ENCODE results near the gene PRKCE. TPM values are rescaled to one million over a fixed set of nuclear protein-coding genes. Genes with fewer than 3 reads are reported as not detected.
A peak's percentile ranks its signal among the peaks of the same experiment; 100 is the strongest.

Gene PRKCE
- total and polyA plus RNA-seq, 2 donors, result 3.2 to 3.3 TPM

GRCh38 chr2:45652090-45653031 lies 886 bp downstream of the PRKCE start:
- peaks cover 13 to 25% of the 10 kb centered on the region in 2 donors for H3K4me1 ChIP-seq (ENCODE audit: control insufficient read depth in 2 of 2, insufficient read depth in 2 of 2, low read length in 2 of 2)
- H3K27me3 ChIP-seq (ENCODE audit: control insufficient read depth in 2 of 2, insufficient read depth in 1 of 2, low read length in 1 of 2), result peaks cover 7 to 41% of the 10 kb centered on the region in 2 donors
- peak overlapping the region; percentile 55 to 70 for H3K4me3 ChIP-seq (ENCODE audit: low read length in 2 of 2)
- WGBS, result 4% methylated on average over 53 of the region's 53 CpGs
- no peak overlapping the region for H3K27ac ChIP-seq (ENCODE audit: low read depth in 1 of 2, low read length in 1 of 2)
- DNase-seq (ENCODE audit: low read depth in 6 of 9, low spot score in 9 of 9), result peak in 4 of 9 donors; percentile 4 to 48 (median 17)
- H3K36me3 ChIP-seq (ENCODE audit: control insufficient read depth in 2 of 2, insufficient read depth in 2 of 2, low read length in 1 of 2), result no peaks in the 10 kb centered on the region
- no peaks in the 10 kb centered on the region for H3K9me3 ChIP-seq (ENCODE audit: control insufficient read depth in 2 of 2, insufficient read depth in 1 of 2, low read length in 1 of 2)

GRCh38 chr2:45653122-45653913 lies 1.8 kb downstream of the PRKCE start:
- H3K4me1 ChIP-seq (ENCODE audit: control insufficient read depth in 2 of 2, insufficient read depth in 2 of 2, low read length in 2 of 2), result peaks cover 13 to 25% of the 10 kb centered on the region in 2 donors
- no peaks in the 10 kb centered on the region for H3K9me3 ChIP-seq (ENCODE audit: control insufficient read depth in 2 of 2, insufficient read depth in 1 of 2, low read length in 1 of 2)
- H3K36me3 ChIP-seq (ENCODE audit: control insufficient read depth in 2 of 2, insufficient read depth in 2 of 2, low read length in 1 of 2), result no peaks in the 10 kb centered on the region
- DNase-seq (ENCODE audit: low read depth in 6 of 9, low spot score in 9 of 9), result no peak
- H3K4me3 ChIP-seq (ENCODE audit: low read length in 2 of 2), result no peak overlapping the region
- no peak overlapping the region for H3K27ac ChIP-seq (ENCODE audit: low read depth in 1 of 2, low read length in 1 of 2)
- peaks cover 7 to 39% of the 10 kb centered on the region in 2 donors for H3K27me3 ChIP-seq (ENCODE audit: control insufficient read depth in 2 of 2, insufficient read depth in 1 of 2, low read length in 1 of 2)
- WGBS, result 91% methylated on average over 5 of the region's 5 CpGs

GRCh38 chr2:45654250-45654649 lies 2.8 kb downstream of the PRKCE start:
- H3K27me3 ChIP-seq (ENCODE audit: control insufficient read depth in 2 of 2, insufficient read depth in 1 of 2, low read length in 1 of 2), result peaks cover 5 to 38% of the 10 kb centered on the region in 2 donors
- DNase-seq (ENCODE audit: low read depth in 6 of 9, low spot score in 9 of 9), result no peak

GRCh38 chr2:45661828-45662227 lies 10.4 kb downstream of the PRKCE start:
- Histone ChIP-seq H3K4me3 (ENCODE audit: low read length in 2 of 2) (no peak overlapping the region), H3K4me1 (ENCODE audit: control insufficient read depth in 2 of 2, insufficient read depth in 2 of 2, low read length in 2 of 2) (no peaks in the 10 kb centered on the region), H3K36me3 (ENCODE audit: control insufficient read depth in 2 of 2, insufficient read depth in 2 of 2, low read length in 1 of 2) (no peaks in the 10 kb centered on the region), H3K9me3 (ENCODE audit: control insufficient read depth in 2 of 2, insufficient read depth in 1 of 2, low read length in 1 of 2) (no peaks in the 10 kb centered on the region), H3K27me3 (ENCODE audit: control insufficient read depth in 2 of 2, insufficient read depth in 1 of 2, low read length in 1 of 2) (no peaks in the 10 kb centered on the region), H3K27ac (ENCODE audit: low read depth in 1 of 2, low read length in 1 of 2) (no peak overlapping the region)
- WGBS, result 60% methylated on average over 2 of the region's 2 CpGs
- no peak for DNase-seq (ENCODE audit: low read depth in 6 of 9, low spot score in 9 of 9)

More at GRCh38 chr2:45654250-45654649, 2.8 kb downstream of the PRKCE start:
- no peaks in the 10 kb centered on the region for H3K9me3 ChIP-seq (ENCODE audit: control insufficient read depth in 2 of 2, insufficient read depth in 1 of 2, low read length in 1 of 2)
- WGBS, result 97% methylated on average over 3 of the region's 3 CpGs
- no peak overlapping the region for H3K27ac ChIP-seq (ENCODE audit: low read depth in 1 of 2, low read length in 1 of 2)
- no peak overlapping the region for H3K4me3 ChIP-seq (ENCODE audit: low read length in 2 of 2)
- H3K4me1 ChIP-seq (ENCODE audit: control insufficient read depth in 2 of 2, insufficient read depth in 2 of 2, low read length in 2 of 2), result peaks cover 13 to 25% of the 10 kb centered on the region in 2 donors
- no peaks in the 10 kb centered on the region for H3K36me3 ChIP-seq (ENCODE audit: control insufficient read depth in 2 of 2, insufficient read depth in 2 of 2, low read length in 1 of 2)

GRCh38 chr2:45664635-45665261 lies 13.3 kb downstream of the PRKCE start:
- Histone ChIP-seq H3K27ac (ENCODE audit: low read depth in 1 of 2, low read length in 1 of 2) (no peak overlapping the region), H3K9me3 (ENCODE audit: control insufficient read depth in 2 of 2, insufficient read depth in 1 of 2, low read length in 1 of 2) (no peaks in the 10 kb centered on the region), H3K4me1 (ENCODE audit: control insufficient read depth in 2 of 2, insufficient read depth in 2 of 2, low read length in 2 of 2) (no peaks in the 10 kb centered on the region), H3K4me3 (ENCODE audit: low read length in 2 of 2) (no peak overlapping the region), H3K27me3 (ENCODE audit: control insufficient read depth in 2 of 2, insufficient read depth in 1 of 2, low read length in 1 of 2) (no peaks in the 10 kb centered on the region), H3K36me3 (ENCODE audit: control insufficient read depth in 2 of 2, insufficient read depth in 2 of 2, low read length in 1 of 2) (no peaks in the 10 kb centered on the region)
- 93% methylated on average over 2 of the region's 2 CpGs for WGBS
- DNase-seq (ENCODE audit: low read depth in 6 of 9, low spot score in 9 of 9), result no peak

- no peaks in the 10 kb centered on the region for H3K9me3 ChIP-seq (ENCODE audit: control insufficient read depth in 2 of 2, insufficient read depth in 1 of 2, low read length in 1 of 2)
- no peak overlapping the region for H3K4me3 ChIP-seq (ENCODE audit: low read length in 2 of 2)
- WGBS, result 90% methylated on average over 7 of the region's 7 CpGs
- no peaks in the 10 kb centered on the region for H3K27me3 ChIP-seq (ENCODE audit: control insufficient read depth in 2 of 2, insufficient read depth in 1 of 2, low read length in 1 of 2)
- no peaks in the 10 kb centered on the region for H3K36me3 ChIP-seq (ENCODE audit: control insufficient read depth in 2 of 2, insufficient read depth in 2 of 2, low read length in 1 of 2)
- H3K27ac ChIP-seq (ENCODE audit: low read depth in 1 of 2, low read length in 1 of 2), result no peak overlapping the region
- no peak for DNase-seq (ENCODE audit: low read depth in 6 of 9, low spot score in 9 of 9)
- no peaks in the 10 kb centered on the region for H3K4me1 ChIP-seq (ENCODE audit: control insufficient read depth in 2 of 2, insufficient read depth in 2 of 2, low read length in 2 of 2)
Measured at GRCh38 chr2:45668509-45668908, 17.0 kb downstream of the PRKCE start.

- no peak overlapping the region for H3K27ac ChIP-seq (ENCODE audit: low read depth in 1 of 2, low read length in 1 of 2)
- DNase-seq (ENCODE audit: low read depth in 6 of 9, low spot score in 9 of 9), result no peak
- no peaks in the 10 kb centered on the region for H3K36me3 ChIP-seq (ENCODE audit: control insufficient read depth in 2 of 2, insufficient read depth in 2 of 2, low read length in 1 of 2)
- no peaks in the 10 kb centered on the region for H3K9me3 ChIP-seq (ENCODE audit: control insufficient read depth in 2 of 2, insufficient read depth in 1 of 2, low read length in 1 of 2)
- 48% methylated on average over 7 of the region's 7 CpGs for WGBS
- H3K27me3 ChIP-seq (ENCODE audit: control insufficient read depth in 2 of 2, insufficient read depth in 1 of 2, low read length in 1 of 2), result no peaks in the 10 kb centered on the region
- H3K4me1 ChIP-seq (ENCODE audit: control insufficient read depth in 2 of 2, insufficient read depth in 2 of 2, low read length in 2 of 2), result no peaks in the 10 kb centered on the region
- no peak overlapping the region for H3K4me3 ChIP-seq (ENCODE audit: low read length in 2 of 2)
Measured at GRCh38 chr2:45669032-45669486, 17.6 kb downstream of the PRKCE start.

- Histone ChIP-seq H3K4me1 (ENCODE audit: control insufficient read depth in 2 of 2, insufficient read depth in 2 of 2, low read length in 2 of 2) (peaks cover 0 to 3% of the 10 kb centered on the region in 2 donors), H3K4me3 (ENCODE audit: low read length in 2 of 2) (no peak overlapping the region), H3K27ac (ENCODE audit: low read depth in 1 of 2, low read length in 1 of 2) (no peak overlapping the region), H3K27me3 (ENCODE audit: control insufficient read depth in 2 of 2, insufficient read depth in 1 of 2, low read length in 1 of 2) (no peaks in the 10 kb centered on the region), H3K9me3 (ENCODE audit: control insufficient read depth in 2 of 2, insufficient read depth in 1 of 2, low read length in 1 of 2) (no peaks in the 10 kb centered on the region), H3K36me3 (ENCODE audit: control insufficient read depth in 2 of 2, insufficient read depth in 2 of 2, low read length in 1 of 2) (no peaks in the 10 kb centered on the region)
- DNase-seq (ENCODE audit: low read depth in 6 of 9, low spot score in 9 of 9), result no peak
- 97% methylated on average over 4 of the region's 4 CpGs for WGBS
Measured at GRCh38 chr2:45670646-45671045, 19.2 kb downstream of the PRKCE start.
